Measurements from ENCODE around the gene VTI1A. TPM values are rescaled to one million over a fixed set of nuclear protein-coding genes. Genes with fewer than 3 reads are reported as not detected.

Gene VTI1A
- total and polyA plus RNA-seq, 12 donors: 5.2 to 64.1 (median 22.0) TPM

DNA sequence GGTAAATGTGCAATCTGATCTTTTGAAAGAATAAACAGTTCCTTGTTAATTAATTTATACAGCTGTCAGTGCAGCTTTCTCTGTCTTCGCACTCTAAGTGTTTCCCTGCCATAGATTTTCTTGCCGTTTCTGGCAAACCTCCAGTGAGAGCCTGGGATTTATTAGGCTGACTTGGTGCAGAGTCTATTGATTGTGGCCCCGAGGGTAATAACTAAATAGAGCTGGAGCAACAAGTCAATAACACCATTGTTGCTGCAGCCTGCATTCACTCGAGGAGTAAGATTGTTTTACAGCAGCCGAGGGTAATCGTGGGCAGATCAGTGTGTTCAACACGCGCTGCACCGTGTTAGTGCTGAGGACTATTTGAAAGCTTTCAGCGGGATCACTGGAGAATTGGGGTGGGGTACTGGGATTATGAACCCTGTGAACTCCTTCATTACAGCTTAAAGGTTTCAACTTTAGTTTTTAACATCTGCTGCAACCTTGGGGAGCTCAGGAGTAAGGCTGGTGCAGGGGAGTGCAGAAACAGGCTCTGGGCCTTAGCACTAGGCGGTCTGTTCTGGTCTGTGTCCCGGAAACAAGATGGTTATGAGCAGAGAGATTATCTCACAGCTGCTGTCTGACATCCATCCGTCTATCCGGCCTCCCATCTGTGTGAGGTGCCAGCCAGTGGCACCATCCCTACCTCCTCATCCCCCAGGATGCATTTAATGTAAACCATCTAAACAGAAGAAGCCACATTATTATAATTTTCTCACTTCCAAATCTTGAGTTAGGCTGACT is 329.1 kb downstream of the VTI1A start:
- H3K36me3 ChIP-seq (replicated peaks in 1 of 2): no peaks in the 10 kb centered on the region
- no peaks in the 10 kb centered on the region for H3K27me3 ChIP-seq
- TF ChIP-seq, protein P1, sequence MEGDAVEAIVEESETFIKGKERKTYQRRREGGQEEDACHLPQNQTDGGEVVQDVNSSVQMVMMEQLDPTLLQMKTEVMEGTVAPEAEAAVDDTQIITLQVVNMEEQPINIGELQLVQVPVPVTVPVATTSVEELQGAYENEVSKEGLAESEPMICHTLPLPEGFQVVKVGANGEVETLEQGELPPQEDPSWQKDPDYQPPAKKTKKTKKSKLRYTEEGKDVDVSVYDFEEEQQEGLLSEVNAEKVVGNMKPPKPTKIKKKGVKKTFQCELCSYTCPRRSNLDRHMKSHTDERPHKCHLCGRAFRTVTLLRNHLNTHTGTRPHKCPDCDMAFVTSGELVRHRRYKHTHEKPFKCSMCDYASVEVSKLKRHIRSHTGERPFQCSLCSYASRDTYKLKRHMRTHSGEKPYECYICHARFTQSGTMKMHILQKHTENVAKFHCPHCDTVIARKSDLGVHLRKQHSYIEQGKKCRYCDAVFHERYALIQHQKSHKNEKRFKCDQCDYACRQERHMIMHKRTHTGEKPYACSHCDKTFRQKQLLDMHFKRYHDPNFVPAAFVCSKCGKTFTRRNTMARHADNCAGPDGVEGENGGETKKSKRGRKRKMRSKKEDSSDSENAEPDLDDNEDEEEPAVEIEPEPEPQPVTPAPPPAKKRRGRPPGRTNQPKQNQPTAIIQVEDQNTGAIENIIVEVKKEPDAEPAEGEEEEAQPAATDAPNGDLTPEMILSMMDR (IDR thresholded peaks at IDR 0.05): no peak
- TF ChIP-seq POLR2A (IDR thresholded peaks at IDR 0.05): no peak
- peak in 1 of 7 donors; percentile 51 for DNase-seq
- no peak overlapping the region for H3K4me3 ChIP-seq
- no peaks in the 10 kb centered on the region for H3K9me3 ChIP-seq (replicated peaks in 1 of 3)
- H3K4me1 ChIP-seq (replicated peaks in 1 of 2): no peaks in the 10 kb centered on the region
- 74 to 88% (median 88%) methylated on average over 13 to 14 of the region's 14 CpGs for WGBS, 4 donors
- no peak overlapping the region for H3K27ac ChIP-seq
- intact Hi-C loops (cut with DNase I): no loop called here

DNA sequence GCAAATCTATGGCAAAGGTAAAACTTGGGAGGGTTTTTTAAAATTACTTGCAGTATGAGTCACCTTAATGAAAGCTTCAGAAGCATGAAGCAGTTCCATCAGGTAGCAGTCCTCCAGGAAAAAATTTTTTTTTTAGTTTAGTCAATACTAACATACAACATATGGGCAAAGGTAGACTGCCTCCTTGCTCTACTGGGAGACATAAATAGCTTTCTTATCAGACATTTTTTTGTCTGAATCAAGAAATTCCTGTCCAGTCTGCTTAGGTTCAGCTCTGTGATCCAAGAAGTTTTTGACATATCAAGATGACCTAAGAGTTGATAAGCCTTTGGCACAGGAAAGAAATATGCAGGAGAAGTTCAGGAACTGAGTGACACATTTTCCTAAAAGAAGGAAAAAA is 331.6 kb downstream of the VTI1A start:
- no peaks in the 10 kb centered on the region for H3K27me3 ChIP-seq
- peaks cover 3 to 5% of the 10 kb centered on the region in 2 donors for H3K4me1 ChIP-seq (replicated peaks in 1 of 2)
- TF ChIP-seq POLR2A (IDR thresholded peaks at IDR 0.05): no peak
- TF ChIP-seq, protein P1 (IDR thresholded peaks at IDR 0.05): no peak
- intact Hi-C loops (cut with DNase I): no loop called here
- H3K27ac ChIP-seq: no peak overlapping the region
- no peaks in the 10 kb centered on the region for H3K36me3 ChIP-seq (replicated peaks in 1 of 2)
- no peaks in the 10 kb centered on the region for H3K9me3 ChIP-seq (replicated peaks in 1 of 3)
- no peak overlapping the region for H3K4me3 ChIP-seq
- DNase-seq: no peak

DNA sequence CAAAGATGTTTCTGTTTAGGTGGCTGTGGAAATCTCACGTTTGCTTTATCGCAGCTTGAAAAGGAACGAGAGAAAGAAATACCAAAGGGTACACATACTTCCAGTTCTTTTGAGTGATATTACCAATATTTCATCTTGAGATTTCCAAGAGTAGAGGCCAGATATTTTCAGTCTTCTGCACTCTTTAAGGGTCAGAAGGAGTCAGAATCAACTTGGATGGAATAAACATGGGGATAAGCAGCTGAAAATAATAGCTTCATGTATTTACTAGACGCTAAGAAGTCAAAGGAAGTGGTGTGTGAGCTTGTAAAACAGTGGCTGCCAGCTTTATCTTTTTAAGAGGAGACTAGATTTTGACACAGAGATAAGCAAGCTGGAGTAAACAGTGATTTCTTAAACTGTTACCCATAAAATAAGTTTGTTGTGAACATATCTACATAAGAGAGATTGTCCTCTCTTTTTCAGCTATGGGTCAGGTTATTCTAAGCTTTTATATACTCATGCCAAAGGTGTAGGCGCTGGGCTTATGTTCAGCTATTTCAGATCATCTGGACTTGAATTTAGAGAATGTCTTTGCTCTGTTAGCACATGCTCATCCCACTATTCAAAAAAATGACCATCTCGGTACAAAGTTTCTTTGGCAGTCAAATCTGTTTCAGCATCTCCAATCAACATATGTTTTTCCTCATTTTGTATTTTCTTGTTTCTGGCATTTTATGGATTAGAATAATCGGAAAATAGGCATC is 332.2 kb downstream of the VTI1A start:
- Histone ChIP-seq H3K4me3 (no peak overlapping the region), H3K27me3 (no peaks in the 10 kb centered on the region), H3K9me3 (replicated peaks in 1 of 3) (no peaks in the 10 kb centered on the region), H3K27ac (no peak overlapping the region), H3K4me1 (replicated peaks in 1 of 2) (peaks cover 6 to 9% of the 10 kb centered on the region in 2 donors), H3K36me3 (replicated peaks in 1 of 2) (no peaks in the 10 kb centered on the region)
- WGBS, 4 donors: 66 to 68% (median 67%) methylated on average over 7 of the region's 7 CpGs
- DNase-seq: no peak
- intact Hi-C loops (cut with DNase I): no loop called here
- TF ChIP-seq, protein P1 (IDR thresholded peaks at IDR 0.05): no peak
- TF ChIP-seq POLR2A (IDR thresholded peaks at IDR 0.05): no peak

DNA sequence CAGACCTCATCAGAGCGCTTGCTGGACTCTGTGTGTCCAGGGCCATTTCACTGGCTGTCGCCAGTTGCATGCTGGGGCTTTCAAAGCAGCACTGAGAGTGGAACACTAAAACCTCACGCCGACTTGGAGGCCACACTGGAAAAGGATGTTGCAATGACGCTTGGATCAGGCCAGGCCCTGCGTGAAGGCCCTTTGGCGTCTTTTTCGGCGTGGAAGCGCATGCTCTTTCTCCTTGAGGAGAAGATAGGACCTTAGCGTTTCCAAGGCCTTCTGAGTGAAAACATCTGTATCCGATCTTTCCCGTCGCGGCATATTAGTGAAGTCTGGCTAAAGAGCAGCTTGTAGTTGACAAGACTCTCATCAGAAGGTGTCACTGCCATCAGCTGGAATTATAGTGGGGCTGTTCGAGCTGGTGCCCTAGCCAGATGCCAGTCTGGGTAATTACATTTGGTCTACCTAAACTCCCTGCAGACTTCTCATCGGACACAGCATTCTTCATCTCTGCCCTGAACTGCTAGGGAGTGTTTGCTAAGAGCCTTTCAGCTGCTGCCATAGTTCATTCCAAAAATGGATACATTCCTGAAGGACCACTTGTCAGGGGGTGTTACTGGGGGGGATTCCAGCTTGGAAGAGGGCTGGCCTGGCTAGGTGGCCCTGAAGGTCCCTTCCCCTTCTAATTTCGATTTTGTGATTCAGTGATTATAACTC is 335.3 kb downstream of the VTI1A start:
- intact Hi-C loops (cut with DNase I): no loop called here
- no peak overlapping the region for H3K27ac ChIP-seq
- no peak for TF ChIP-seq POLR2A (IDR thresholded peaks at IDR 0.05)
- TF ChIP-seq, protein P1 (IDR thresholded peaks at IDR 0.05): no peak
- H3K27me3 ChIP-seq: no peaks in the 10 kb centered on the region
- WGBS, 4 donors: 88 to 93% (median 91%) methylated on average over 18 of the region's 18 CpGs
- peaks cover 6 to 9% of the 10 kb centered on the region in 2 donors for H3K4me1 ChIP-seq (replicated peaks in 1 of 2)
- no peaks in the 10 kb centered on the region for H3K9me3 ChIP-seq (replicated peaks in 1 of 3)
- no peak for DNase-seq
- H3K4me3 ChIP-seq: no peak overlapping the region
- no peaks in the 10 kb centered on the region for H3K36me3 ChIP-seq (replicated peaks in 1 of 2)

Data from adrenal gland (tissue), 12 donors.